PC-9 (cell line): ENCODE results near the gene FBXO28. TPM values are rescaled to one million over a fixed set of nuclear protein-coding genes. Genes with fewer than 3 reads are reported as not detected.

Experiments
- BruUV-seq: library from RNA; stranded (reverse); fragments of 400-500 nt; replicated peaks from 2 replicates; lab custom pipeline; 2021; lab: Mats Ljungman, UMichigan
- CTCF ChIA-PET: fragments of 300-600 bp; sonication (Branson Sonifier 250); formaldehyde crosslinking; loops from one replicate; lab custom pipeline; 2022; ENCODE audit warnings: antibody characterized with exemption; lab: Charles Lee
- POLR2A ChIA-PET: fragments of 300-600 bp; sonication (Branson Sonifier 250); formaldehyde crosslinking; loops from one replicate; lab custom pipeline; 2022; ENCODE audit warnings: antibody characterized with exemption; ENCODE audit not compliant: unreplicated experiment; lab: Charles Lee
- DNase-seq, 2 experiments: peaks; one replicate each; pipeline versions ENCODE4 v3.0.0 to v3.0.0-alpha.2; 2015 to 2022; ENCODE audit warnings: mixed read lengths in 1 of 2
- H2AFZ ChIP-seq: fragments of 200-600 bp; sonication (generic); 2 replicates; pipeline ENCODE4 v1.8.1; 2017; ENCODE audit warnings: antibody characterized with exemption
- H3F3A ChIP-seq: fragments of 200-600 bp; sonication (generic); 2 replicates; pipeline ENCODE4 v1.8.1; 2017; ENCODE audit warnings: antibody characterized with exemption, mild to moderate bottlenecking, low read depth; ENCODE audit not compliant: insufficient read depth
- H3K27ac ChIP-seq: fragments of 200-600 bp; sonication (generic); 2 replicates; pipeline ENCODE4 v1.6.1; 2016; ENCODE audit warnings: mixed run types
- H3K27me3 ChIP-seq: fragments of 200-600 bp; sonication (generic); 2 replicates; pipeline ENCODE4 v1.6.1; 2016; ENCODE audit warnings: low read depth, mixed run types; ENCODE audit not compliant: insufficient read depth
- H3K36me3 ChIP-seq: fragments of 200-600 bp; sonication (generic); 2 replicates; pipeline ENCODE4 v1.6.1; 2016; ENCODE audit warnings: low read depth, mixed run types
- H3K4me1 ChIP-seq: fragments of 200-600 bp; sonication (generic); replicated peaks from 2 replicates; pipeline ENCODE4 v1.6.1; 2016; ENCODE audit warnings: mixed run types; ENCODE audit not compliant: insufficient read depth
- H3K4me2 ChIP-seq: fragments of 200-600 bp; sonication (generic); 2 replicates; pipeline ENCODE4 v1.6.1; 2017; ENCODE audit warnings: mixed run types
- H3K4me3 ChIP-seq: fragments of 200-600 bp; sonication (generic); 2 replicates; pipeline ENCODE4 v1.6.1; 2016; ENCODE audit warnings: mixed run types
- H3K79me2 ChIP-seq: fragments of 200-600 bp; sonication (generic); 2 replicates; pipeline ENCODE4 v1.6.1; 2017; ENCODE audit warnings: low read depth, mixed run types
- H3K9me2 ChIP-seq: fragments of 200-600 bp; sonication (generic); 2 replicates; pipeline ENCODE4 v1.8.1; 2017; ENCODE audit warnings: mild to moderate bottlenecking; ENCODE audit not compliant: insufficient read depth
- H3K9me3 ChIP-seq: fragments of 200-600 bp; sonication (generic); 2 replicates; pipeline ENCODE4 v1.8.1; 2016; ENCODE audit warnings: low read depth; ENCODE audit not compliant: insufficient read depth
- H4K20me1 ChIP-seq: fragments of 200-600 bp; sonication (generic); 2 replicates; pipeline ENCODE4 v1.8.1; 2017; ENCODE audit not compliant: insufficient read depth
- CTCF ChIP-seq: fragments of 200-600 bp; sonication (generic); conservative IDR thresholded peaks from 2 replicates; pipeline ENCODE4 v1.6.1; 2017; ENCODE audit warnings: mixed run types, antibody characterized with exemption, mild to moderate bottlenecking, moderate library complexity
- EZH2 ChIP-seq: fragments of 200-600 bp; sonication (generic); IDR thresholded peaks from 2 replicates; pipeline ENCODE4 v1.8.0; 2017; ENCODE audit warnings: antibody characterized with exemption, low read depth
- intact Hi-C: fragments of 100-400 bp; cut with micrococcal nuclease; formaldehyde crosslinking; loops from one replicate; pipeline ENCODE4 v1.10.0; 2022; ENCODE audit not compliant: unreplicated experiment
- total RNA-seq: library from RNA; stranded (reverse); gene quantifications from 2 replicates; pipeline ENCODE4 v1.2.3, GENCODE V29; 2021

FBXO28 gene
- total RNA-seq, 1 experiment from 2014 or later: 48.1 TPM

DNA sequence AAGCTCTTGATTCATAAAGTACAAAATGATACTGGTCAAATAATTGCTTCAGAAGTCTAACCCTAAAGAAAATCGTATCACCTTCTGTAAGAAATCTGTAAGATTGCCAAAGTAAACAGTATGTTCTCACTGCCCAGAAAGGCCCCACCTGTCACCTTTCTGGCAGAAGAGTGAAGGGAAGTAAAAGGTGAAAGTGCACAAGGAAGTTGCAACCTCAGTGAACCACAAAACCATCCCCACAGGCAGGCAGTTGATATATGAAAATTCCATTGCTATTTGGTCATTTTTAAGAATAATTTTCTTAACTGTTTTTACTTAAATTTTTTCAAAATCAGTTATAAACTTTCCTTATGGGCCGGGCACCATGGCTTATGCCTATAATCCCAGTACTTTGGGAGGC, 48.5 kb upstream of the FBXO28 start:
- Histone ChIP-seq H2AFZ (no peak overlapping the region), H3K9me2 (no peaks in the 10 kb centered on the region), H3K79me2 (no peaks in the 10 kb centered on the region), H3K4me1 (peaks cover 57% of the 10 kb centered on the region), H3K27me3 (no peaks in the 10 kb centered on the region), H3K9me3 (no peaks in the 10 kb centered on the region), H3F3A (peaks cover 43% of the 10 kb centered on the region), H3K27ac (peak overlapping the region; percentile 82), H4K20me1 (no peaks in the 10 kb centered on the region), H3K4me2 (peak overlapping the region; percentile 62), H3K36me3 (no peaks in the 10 kb centered on the region), H3K4me3 (no peak overlapping the region)
- peak; percentile 65 to 95 for DNase-seq
- CTCF ChIA-PET: no interaction called here
- intact Hi-C loops: loop anchor here (1.0 kb wide), 1 partner anchor 14 kb away; no protein-coding TSS in a partner anchor
- BruUV-seq: no TSS peak
- POLR2A ChIA-PET: interaction anchor here (0.6 to 0.7 kb wide), 2 partner anchors 15 to 364 kb away, joined by 5 to 6 read pairs; no protein-coding TSS in a partner anchor
- TF ChIP-seq EZH2 (no peak), CTCF (no peak)

GRCh38 chr1:224067207-224067606, 46.7 kb upstream of the FBXO28 start:
- Histone ChIP-seq H2AFZ (no peak overlapping the region), H3F3A (peaks cover 43% of the 10 kb centered on the region), H4K20me1 (no peaks in the 10 kb centered on the region), H3K4me1 (peaks cover 57% of the 10 kb centered on the region), H3K79me2 (no peaks in the 10 kb centered on the region), H3K4me2 (peak overlapping the region; percentile 50; the same call in 1 of the 2 replicates), H3K9me2 (no peaks in the 10 kb centered on the region), H3K9me3 (no peaks in the 10 kb centered on the region), H3K36me3 (no peaks in the 10 kb centered on the region), H3K27me3 (no peaks in the 10 kb centered on the region), H3K4me3 (no peak overlapping the region), H3K27ac (peak overlapping the region; percentile 73)
- intact Hi-C loops: no loop called here
- no peak for TF ChIP-seq CTCF
- TF ChIP-seq EZH2: no peak
- CTCF ChIA-PET: interaction anchor here (0.7 kb wide), 1 partner anchor 40 kb away, joined by 3 read pairs; no protein-coding TSS in a partner anchor
- POLR2A ChIA-PET: no interaction called here
- DNase-seq: no peak
- no TSS peak for BruUV-seq

DNA sequence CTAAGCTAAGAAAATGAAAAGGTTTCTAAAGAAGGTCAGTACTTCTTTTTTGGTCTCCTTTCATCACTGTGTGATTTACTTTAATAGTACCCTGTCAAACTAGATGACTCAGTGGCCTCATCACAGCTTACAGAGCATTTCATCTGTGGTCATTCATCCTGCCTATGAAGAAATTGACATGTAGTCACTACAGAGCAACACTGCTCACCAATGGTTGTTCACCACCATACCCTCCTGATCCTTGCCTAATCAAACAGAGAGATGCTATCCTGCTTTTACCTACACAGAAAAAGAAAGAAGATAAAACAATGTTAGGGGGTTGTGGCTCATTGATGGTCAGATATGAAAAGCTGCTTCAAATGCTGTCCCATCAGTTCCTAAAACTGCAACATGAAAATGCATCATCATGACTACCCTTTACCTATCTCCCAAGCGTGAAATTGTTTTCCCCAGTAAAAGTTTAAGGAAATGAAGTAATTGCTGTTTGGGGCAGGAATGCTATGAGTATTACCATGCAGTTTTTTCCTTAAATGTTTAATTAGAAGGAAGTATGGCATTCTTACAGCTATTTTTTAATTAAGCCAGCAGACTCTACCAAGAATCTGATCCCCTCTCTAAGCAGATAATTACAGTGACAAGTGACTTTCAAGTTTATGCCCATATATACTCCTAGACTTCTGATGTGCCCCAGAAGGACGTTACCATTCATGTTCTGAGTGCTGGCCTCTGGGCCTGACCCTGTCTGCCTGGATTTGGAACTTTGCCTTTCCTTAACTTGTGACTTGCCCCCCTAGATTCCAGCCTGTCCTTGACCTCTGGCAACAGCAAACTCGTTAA, 46.1 kb upstream of the FBXO28 start:
- H4K20me1 ChIP-seq: no peaks in the 10 kb centered on the region
- TF ChIP-seq EZH2: no peak
- TF ChIP-seq CTCF: no peak
- H3K4me1 ChIP-seq: peaks cover 57% of the 10 kb centered on the region
- no peaks in the 10 kb centered on the region for H3K27me3 ChIP-seq
- DNase-seq: peak in 1 of 2 experiments; percentile 86
- ChIA-PET CTCF (no interaction called here), POLR2A (no interaction called here)
- no peaks in the 10 kb centered on the region for H3K9me2 ChIP-seq
- no peaks in the 10 kb centered on the region for H3K79me2 ChIP-seq
- no peaks in the 10 kb centered on the region for H3K9me3 ChIP-seq
- H2AFZ ChIP-seq: no peak overlapping the region
- H3K4me3 ChIP-seq: no peak overlapping the region
- H3F3A ChIP-seq: peaks cover 43% of the 10 kb centered on the region
- intact Hi-C loops: no loop called here
- peak overlapping the region; percentile 50 for H3K4me2 ChIP-seq
- H3K36me3 ChIP-seq: no peaks in the 10 kb centered on the region
- BruUV-seq: no TSS peak
- H3K27ac ChIP-seq: peak overlapping the region; percentile 73
